Measurements from ENCODE around the gene CAMK1D. TPM values are rescaled to one million over a fixed set of nuclear protein-coding genes. Genes with fewer than 3 reads are reported as not detected.

CAMK1D gene
- total and polyA plus RNA-seq, 2 of the 8 experiments (the other 6 are each of a cell fraction or from before 2014, with no cell fraction given), result 3.5 to 10.6 TPM

DNA sequence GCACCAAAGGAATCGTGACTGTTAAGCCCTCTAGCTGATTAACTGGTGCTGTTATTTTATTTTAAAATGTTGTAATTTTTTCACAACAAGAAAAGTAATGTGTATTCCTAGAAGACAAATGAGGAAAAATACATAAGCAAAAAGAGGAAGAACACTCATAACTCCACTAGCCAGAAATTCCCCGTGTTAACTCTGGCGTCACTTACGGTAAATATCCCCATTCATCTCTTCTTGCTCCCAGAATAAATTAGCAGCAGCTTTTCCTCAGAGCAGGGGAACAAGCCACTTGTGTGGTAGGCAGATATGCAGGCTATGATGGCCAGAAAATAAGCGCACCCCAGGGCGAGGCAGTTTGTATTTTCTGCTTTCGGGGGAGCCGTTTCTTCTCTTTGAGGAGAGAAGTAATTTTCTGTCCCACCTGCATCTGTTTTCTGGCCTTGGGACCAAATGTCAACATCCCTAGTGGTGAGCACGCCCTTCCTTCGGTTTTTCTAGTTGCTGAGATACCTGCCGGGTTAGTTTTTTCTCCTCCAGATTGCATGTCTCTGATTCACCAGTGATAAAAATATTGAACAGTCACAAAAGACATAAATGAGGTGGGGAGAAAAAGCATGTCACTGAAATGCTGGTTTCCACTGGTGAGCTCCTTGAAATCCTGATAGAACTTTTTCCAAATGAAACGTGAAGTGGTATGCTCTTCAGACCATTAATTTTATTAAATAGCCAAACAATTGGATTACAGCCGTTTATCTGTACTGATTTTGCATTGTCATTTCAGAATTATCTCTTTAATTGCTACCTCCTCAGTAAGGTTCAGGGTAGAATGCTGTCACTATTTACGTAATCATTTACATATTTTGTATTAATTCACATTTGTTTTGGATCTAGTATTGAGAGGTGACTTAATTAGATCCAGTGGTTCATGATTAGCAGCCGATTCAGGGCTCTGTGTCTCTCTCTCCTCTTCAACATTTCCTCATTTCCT is 268.1 kb downstream of the CAMK1D start:
- Histone ChIP-seq H2AK5ac (ENCODE audit: low read depth, low read length) (no peak overlapping the region), H3K79me1 (ENCODE audit: low read depth, low read length) (no peaks in the 10 kb centered on the region), H3K4me1 (replicated peaks in 1 of 4; ENCODE audit: control insufficient read depth in 3 of 4, insufficient read depth in 4 of 4, low read length in 3 of 4) (no peaks in the 10 kb centered on the region), H3K56ac (replicated peaks; ENCODE audit: insufficient read length, low read depth, low read length) (no peak overlapping the region), H3K4ac (replicated peaks; ENCODE audit: insufficient read length, low read depth, low read length) (no peak overlapping the region), H3K27ac (ENCODE audit: low read depth, low read length) (no peak overlapping the region), H2BK20ac (ENCODE audit: low read length) (no peak overlapping the region), H3K14ac (ENCODE audit: insufficient read length) (no peak overlapping the region), H3K23ac (ENCODE audit: insufficient read length) (no peak overlapping the region), H2BK12ac (ENCODE audit: low read depth, low read length) (no peak overlapping the region), H4K91ac (replicated peaks; ENCODE audit: insufficient read length, low read length) (no peak overlapping the region), H3K4me2 (ENCODE audit: insufficient read depth in 1 of 2, low read depth in 2 of 2, low read length in 2 of 2) (no peak overlapping the region), H2BK5ac (ENCODE audit: low read depth, low read length) (no peak overlapping the region), H4K8ac (ENCODE audit: extremely low read depth, insufficient read depth, low read length) (no peak overlapping the region), H4K5ac (ENCODE audit: insufficient read length, low read depth, low read length) (no peak overlapping the region), H3K27me3 (replicated peaks in 1 of 4; ENCODE audit: control insufficient read depth in 3 of 4, extremely low read depth in 1 of 4, insufficient read depth in 3 of 4, low read length in 3 of 4) (no peaks in the 10 kb centered on the region), H2BK15ac (ENCODE audit: low read length) (no peak overlapping the region), H3K9ac (replicated peaks in 1 of 4; ENCODE audit: extremely low read depth in 1 of 4, low read depth in 3 of 4, low read length in 3 of 4) (no peak overlapping the region), H3K18ac (ENCODE audit: extremely low read depth, low read length) (no peak overlapping the region), H2BK120ac (replicated peaks; ENCODE audit: low read depth, low read length) (no peak overlapping the region), H4K20me1 (replicated peaks in 1 of 2; ENCODE audit: control insufficient read depth in 1 of 2, insufficient read depth in 2 of 2, low read length in 2 of 2) (peaks cover 0 to 7% of the 10 kb centered on the region in 2 experiments), H3K4me3 (ENCODE audit: extremely low read depth in 1 of 4, insufficient read depth in 2 of 4, low read depth in 3 of 4, low read length in 4 of 4) (no peak overlapping the region), H3K23me2 (ENCODE audit: low read depth, low read length) (peaks cover 9% of the 10 kb centered on the region; the same call in 1 of the 2 replicates), H3K79me2 (ENCODE audit: control insufficient read depth in 1 of 2, insufficient read depth in 2 of 2, low read length in 2 of 2) (no peaks in the 10 kb centered on the region), H2AFZ (ENCODE audit: low read length) (no peak overlapping the region), H3K9me3 (ENCODE audit: insufficient read depth in 2 of 2, low read depth in 1 of 2, low read length in 1 of 2) (no peaks in the 10 kb centered on the region), H3K36me3 (ENCODE audit: control insufficient read depth in 2 of 4, insufficient read depth in 4 of 4, low read length in 3 of 4) (no peaks in the 10 kb centered on the region)
- CTCF ChIA-PET (ENCODE audit: partially characterized antibody), result interaction anchor here (0.6 to 1.6 kb wide), 2 partner anchors 16 to 53 kb away, joined by 4 to 5 read pairs; no protein-coding TSS in a partner anchor
- WGBS, 2 experiments (ENCODE audit: extremely low coverage in 1 of 2, insufficient coverage in 1 of 2, insufficient read length in 1 of 2, insufficient replicate concordance in 2 of 2, low coverage in 1 of 2, low lambda C conversion rate in 2 of 2, missing lambda C conversion rate in 1 of 2), result 87% methylated on average over 15 of the region's 15 CpGs; no CpG with 5 or more reads in 1 of the 2 experiments
- FAIRE-seq, result no peak
- no peak for DNase-seq (ENCODE audit: low read depth in 1 of 2, low spot score in 2 of 2)
- POLR2A ChIA-PET (ENCODE audit: partially characterized antibody), result interaction anchor here (1.5 kb wide), 1 partner anchor 11 kb away, joined by 3 read pairs; no protein-coding TSS in a partner anchor

All from H1 (cell line).